HepG2 (cell line): Measurements from ENCODE around the gene NDOR1. TPM values are rescaled to one million over a fixed set of nuclear protein-coding genes. Genes with fewer than 3 reads are reported as not detected.

Experiments used
- DRAP1 ChIP-seq: IDR thresholded peaks from 2 replicates; pipeline ENCODE4 v1.6.1; 2016; ENCODE audit warnings: missing genetic modification reagents, missing compliant biosample characterization
- ETV5 ChIP-seq: IDR thresholded peaks from 2 replicates; pipeline ENCODE4 v1.6.1; 2018; ENCODE audit warnings: missing biosample characterization, missing genetic modification reagents, inconsistent platforms, borderline replicate concordance
- ETV6 ChIP-seq: sonication (generic); formaldehyde crosslinking; conservative IDR thresholded peaks from 2 replicates; pipeline ENCODE4 v1.4.0; 2020; ENCODE audit warnings: missing genetic modification reagents
- GTF2F1 ChIP-seq: fragments of 150-350 bp; IDR thresholded peaks from 2 replicates; pipeline ENCODE4 v1.6.1; 2014; ENCODE audit warnings: low read length
- KDM3A ChIP-seq: IDR thresholded peaks from 2 replicates; pipeline ENCODE4 v1.6.1; 2018; ENCODE audit warnings: low read depth, missing compliant biosample characterization
- PAF1 ChIP-seq: IDR thresholded peaks from 2 replicates; pipeline ENCODE4 v1.6.1; 2016; ENCODE audit warnings: missing genetic modification reagents, missing compliant biosample characterization
- PHF21A ChIP-seq: sonication (generic); formaldehyde crosslinking; IDR thresholded peaks from 2 replicates; pipeline ENCODE4 v1.5.0; 2020; ENCODE audit warnings: mild to moderate bottlenecking, missing genetic modification reagents
- PITX1 ChIP-seq: sonication (generic); formaldehyde crosslinking; IDR thresholded peaks from 2 replicates; pipeline ENCODE4 v1.5.1; 2020; ENCODE audit warnings: mild to moderate bottlenecking, missing genetic modification reagents
- SMARCE1 ChIP-seq: fragments of 450-650 bp; IDR thresholded peaks from 2 replicates; pipeline ENCODE4 v1.6.1; 2017; ENCODE audit warnings: borderline replicate concordance
- ZNF180 ChIP-seq: sonication (generic); formaldehyde crosslinking; IDR thresholded peaks from 2 replicates; pipeline ENCODE4 v1.4.0; 2020; ENCODE audit warnings: low read depth, missing genetic modification reagents, borderline replicate concordance
- ZNF552 ChIP-seq: sonication (generic); formaldehyde crosslinking; IDR thresholded peaks from 2 replicates; pipeline ENCODE4 v1.9.0; 2022; ENCODE audit warnings: missing genetic modification reagents, mild to moderate bottlenecking, borderline replicate concordance
- ZNF556 ChIP-seq: sonication (generic); formaldehyde crosslinking; IDR thresholded peaks from 2 replicates; pipeline ENCODE4 v1.4.0; 2020; ENCODE audit warnings: mild to moderate bottlenecking, missing genetic modification reagents, borderline replicate concordance
- ZNF672 ChIP-seq: sonication (generic); formaldehyde crosslinking; IDR thresholded peaks from 2 replicates; pipeline ENCODE4 v1.8.1; 2022; ENCODE audit warnings: missing genetic modification reagents
- ZNF710 ChIP-seq: sonication (generic); formaldehyde crosslinking; IDR thresholded peaks from 2 replicates; pipeline ENCODE4 v1.5.0; 2020; ENCODE audit warnings: mild to moderate bottlenecking, missing genetic modification reagents, borderline replicate concordance
- ZNF768 ChIP-seq: sonication (generic); formaldehyde crosslinking; IDR thresholded peaks from 2 replicates; pipeline ENCODE4 v1.4.0; 2020; ENCODE audit warnings: missing genetic modification reagents
- polyA plus RNA-seq, 8 experiments: library from polyadenylated mRNA; depleted of rRNA in 3 of 8; stranded (reverse) in 7 of 8; unstranded in 1 of 8; fragments of >200 nt; fragmentation: Illumina TruSeq in 4 of 8; extraction: Trizol in 4 of 8; gene quantifications; 2 replicates each; pipeline versions ENCODE4 v1.2.1 to v1.2.3, GENCODE V29; 2011 to 2016; ENCODE audit warnings: low read depth in 4 of 8, missing spikeins in 1 of 8, mixed read lengths in 1 of 8; ENCODE audit not compliant: insufficient read depth in 1 of 8
- total RNA-seq, 5 experiments: library from RNA; depleted of rRNA; stranded (reverse); fragments of >200 nt; fragmentation: Illumina TruSeq; extraction: Trizol; gene quantifications; 2 replicates each; pipeline ENCODE4 v1.2.3, GENCODE V29; 2016; ENCODE audit warnings: low read depth in 1 of 5
- TF ChIP-seq, protein P1 (sequence below): sonication (generic); formaldehyde crosslinking; IDR thresholded peaks from 2 replicates; pipeline ENCODE4 v1.4.0; 2020; ENCODE audit warnings: missing genetic modification reagents, mild to moderate bottlenecking, borderline replicate concordance
- TF ChIP-seq, protein P2 (sequence below): sonication (generic); formaldehyde crosslinking; conservative IDR thresholded peaks from 2 replicates; pipeline ENCODE4 v1.4.0; 2020; ENCODE audit warnings: mild to moderate bottlenecking, missing genetic modification reagents, moderate library complexity
- TF ChIP-seq, protein P3 (sequence below): sonication (generic); formaldehyde crosslinking; IDR thresholded peaks from 2 replicates; pipeline ENCODE4 v1.4.0; 2020; ENCODE audit warnings: missing genetic modification reagents

Gene NDOR1
- total and polyA plus RNA-seq, 2 of the 13 experiments (the other 11 are each of a cell fraction or from before 2014, with no cell fraction given), result 3.6 to 8.7 TPM

DNA sequence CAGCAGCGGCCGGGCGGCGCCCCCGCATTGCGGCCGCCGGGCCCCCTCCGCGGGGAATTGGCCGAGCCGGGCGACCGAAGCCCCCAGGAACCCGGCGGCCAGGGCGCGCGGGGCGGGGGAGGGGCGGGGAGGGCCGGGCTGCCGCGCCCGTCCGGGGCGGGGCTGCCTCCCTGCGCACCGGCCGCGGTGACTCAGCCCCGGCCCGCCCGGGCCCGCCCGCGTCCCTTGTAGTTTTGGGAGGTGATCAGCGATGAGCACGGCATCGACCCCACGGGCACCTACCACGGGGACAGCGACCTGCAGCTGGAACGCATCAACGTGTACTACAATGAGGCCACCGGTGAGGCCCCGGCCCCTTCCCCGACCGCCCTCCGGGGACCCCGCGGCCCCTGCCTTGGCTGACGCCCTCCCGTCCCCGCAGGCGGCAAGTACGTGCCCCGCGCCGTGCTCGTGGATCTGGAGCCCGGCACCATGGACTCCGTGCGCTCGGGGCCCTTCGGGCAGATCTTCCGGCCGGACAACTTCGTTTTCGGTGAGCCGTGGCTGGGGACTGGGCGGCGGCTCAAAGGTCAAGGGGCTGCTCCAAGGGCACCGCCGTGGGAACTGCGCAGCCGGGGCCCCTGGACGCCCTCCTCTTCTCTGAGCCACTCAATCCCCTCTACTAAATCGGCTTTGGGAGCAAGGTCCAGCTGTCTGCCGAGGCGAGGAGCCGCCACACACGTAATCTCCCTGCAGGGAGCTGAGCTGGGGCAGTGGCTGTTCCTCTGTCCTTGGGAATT, 36.2 kb downstream of the NDOR1 start (continued):
- TF ChIP-seq PAF1 (CRISPR knock-in tag) (no peak), ZNF768 (CRISPR knock-in tag) (peak; percentile 47; the same call in 1 of the 2 replicates), DRAP1 (CRISPR knock-in tag) (peak; percentile 24; the same call in 1 of the 2 replicates), PHF21A (CRISPR knock-in tag) (peak; percentile 74), ETV5 (CRISPR knock-in tag) (peak; percentile 21; the same call in 1 of the 2 replicates), KDM3A (CRISPR knock-in tag) (no peak), SMARCE1 (no peak), ZNF710 (peak; percentile 14), ZNF180 (CRISPR knock-in tag) (no peak), ZNF556 (CRISPR knock-in tag) (peak; percentile 27; the same call in 1 of the 2 replicates), GTF2F1 (no peak), ZNF552 (peak; percentile 40; the same call in 1 of the 2 replicates), ETV6 (CRISPR knock-in tag) (no peak), ZNF672 (CRISPR knock-in tag) (peak; percentile 28; the same call in 1 of the 2 replicates), PITX1 (CRISPR knock-in tag) (peak; percentile 71)
- TF ChIP-seq, protein P1, sequence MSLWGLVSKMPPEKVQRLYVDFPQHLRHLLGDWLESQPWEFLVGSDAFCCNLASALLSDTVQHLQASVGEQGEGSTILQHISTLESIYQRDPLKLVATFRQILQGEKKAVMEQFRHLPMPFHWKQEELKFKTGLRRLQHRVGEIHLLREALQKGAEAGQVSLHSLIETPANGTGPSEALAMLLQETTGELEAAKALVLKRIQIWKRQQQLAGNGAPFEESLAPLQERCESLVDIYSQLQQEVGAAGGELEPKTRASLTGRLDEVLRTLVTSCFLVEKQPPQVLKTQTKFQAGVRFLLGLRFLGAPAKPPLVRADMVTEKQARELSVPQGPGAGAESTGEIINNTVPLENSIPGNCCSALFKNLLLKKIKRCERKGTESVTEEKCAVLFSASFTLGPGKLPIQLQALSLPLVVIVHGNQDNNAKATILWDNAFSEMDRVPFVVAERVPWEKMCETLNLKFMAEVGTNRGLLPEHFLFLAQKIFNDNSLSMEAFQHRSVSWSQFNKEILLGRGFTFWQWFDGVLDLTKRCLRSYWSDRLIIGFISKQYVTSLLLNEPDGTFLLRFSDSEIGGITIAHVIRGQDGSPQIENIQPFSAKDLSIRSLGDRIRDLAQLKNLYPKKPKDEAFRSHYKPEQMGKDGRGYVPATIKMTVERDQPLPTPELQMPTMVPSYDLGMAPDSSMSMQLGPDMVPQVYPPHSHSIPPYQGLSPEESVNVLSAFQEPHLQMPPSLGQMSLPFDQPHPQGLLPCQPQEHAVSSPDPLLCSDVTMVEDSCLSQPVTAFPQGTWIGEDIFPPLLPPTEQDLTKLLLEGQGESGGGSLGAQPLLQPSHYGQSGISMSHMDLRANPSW (CRISPR knock-in tag), result no peak
- TF ChIP-seq, protein P2, sequence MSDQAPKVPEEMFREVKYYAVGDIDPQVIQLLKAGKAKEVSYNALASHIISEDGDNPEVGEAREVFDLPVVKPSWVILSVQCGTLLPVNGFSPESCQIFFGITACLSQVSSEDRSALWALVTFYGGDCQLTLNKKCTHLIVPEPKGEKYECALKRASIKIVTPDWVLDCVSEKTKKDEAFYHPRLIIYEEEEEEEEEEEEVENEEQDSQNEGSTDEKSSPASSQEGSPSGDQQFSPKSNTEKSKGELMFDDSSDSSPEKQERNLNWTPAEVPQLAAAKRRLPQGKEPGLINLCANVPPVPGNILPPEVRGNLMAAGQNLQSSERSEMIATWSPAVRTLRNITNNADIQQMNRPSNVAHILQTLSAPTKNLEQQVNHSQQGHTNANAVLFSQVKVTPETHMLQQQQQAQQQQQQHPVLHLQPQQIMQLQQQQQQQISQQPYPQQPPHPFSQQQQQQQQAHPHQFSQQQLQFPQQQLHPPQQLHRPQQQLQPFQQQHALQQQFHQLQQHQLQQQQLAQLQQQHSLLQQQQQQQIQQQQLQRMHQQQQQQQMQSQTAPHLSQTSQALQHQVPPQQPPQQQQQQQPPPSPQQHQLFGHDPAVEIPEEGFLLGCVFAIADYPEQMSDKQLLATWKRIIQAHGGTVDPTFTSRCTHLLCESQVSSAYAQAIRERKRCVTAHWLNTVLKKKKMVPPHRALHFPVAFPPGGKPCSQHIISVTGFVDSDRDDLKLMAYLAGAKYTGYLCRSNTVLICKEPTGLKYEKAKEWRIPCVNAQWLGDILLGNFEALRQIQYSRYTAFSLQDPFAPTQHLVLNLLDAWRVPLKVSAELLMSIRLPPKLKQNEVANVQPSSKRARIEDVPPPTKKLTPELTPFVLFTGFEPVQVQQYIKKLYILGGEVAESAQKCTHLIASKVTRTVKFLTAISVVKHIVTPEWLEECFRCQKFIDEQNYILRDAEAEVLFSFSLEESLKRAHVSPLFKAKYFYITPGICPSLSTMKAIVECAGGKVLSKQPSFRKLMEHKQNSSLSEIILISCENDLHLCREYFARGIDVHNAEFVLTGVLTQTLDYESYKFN (CRISPR knock-in tag), result peak; percentile 78
- TF ChIP-seq, protein P3, sequence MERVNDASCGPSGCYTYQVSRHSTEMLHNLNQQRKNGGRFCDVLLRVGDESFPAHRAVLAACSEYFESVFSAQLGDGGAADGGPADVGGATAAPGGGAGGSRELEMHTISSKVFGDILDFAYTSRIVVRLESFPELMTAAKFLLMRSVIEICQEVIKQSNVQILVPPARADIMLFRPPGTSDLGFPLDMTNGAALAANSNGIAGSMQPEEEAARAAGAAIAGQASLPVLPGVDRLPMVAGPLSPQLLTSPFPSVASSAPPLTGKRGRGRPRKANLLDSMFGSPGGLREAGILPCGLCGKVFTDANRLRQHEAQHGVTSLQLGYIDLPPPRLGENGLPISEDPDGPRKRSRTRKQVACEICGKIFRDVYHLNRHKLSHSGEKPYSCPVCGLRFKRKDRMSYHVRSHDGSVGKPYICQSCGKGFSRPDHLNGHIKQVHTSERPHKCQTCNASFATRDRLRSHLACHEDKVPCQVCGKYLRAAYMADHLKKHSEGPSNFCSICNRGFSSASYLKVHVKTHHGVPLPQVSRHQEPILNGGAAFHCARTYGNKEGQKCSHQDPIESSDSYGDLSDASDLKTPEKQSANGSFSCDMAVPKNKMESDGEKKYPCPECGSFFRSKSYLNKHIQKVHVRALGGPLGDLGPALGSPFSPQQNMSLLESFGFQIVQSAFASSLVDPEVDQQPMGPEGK (CRISPR knock-in tag), result peak; percentile 92
